Left renal pelvis (tissue), 4 donors: ENCODE data around the gene NEURL1B. TPM values are rescaled to one million over a fixed set of nuclear protein-coding genes. Genes with fewer than 3 reads are reported as not detected.

Source experiments
- DNase-seq, 4 donors: peaks; one replicate each; pipeline ENCODE4 v3.0.0-alpha.2; 2013; ENCODE audit warnings: low read depth in 4 of 4, low spot score in 3 of 4
- polyA plus RNA-seq, 4 donors: library from polyadenylated mRNA; unstranded; fragments of 120-200 nt; gene quantifications; one replicate each; pipeline ENCODE4 v1.2.1, GENCODE V29; 2013; ENCODE audit not compliant: insufficient read length in 4 of 4

NEURL1B gene
- polyA plus RNA-seq, 4 donors = 14.8 to 16.1 (median 15.4) TPM

DNA sequence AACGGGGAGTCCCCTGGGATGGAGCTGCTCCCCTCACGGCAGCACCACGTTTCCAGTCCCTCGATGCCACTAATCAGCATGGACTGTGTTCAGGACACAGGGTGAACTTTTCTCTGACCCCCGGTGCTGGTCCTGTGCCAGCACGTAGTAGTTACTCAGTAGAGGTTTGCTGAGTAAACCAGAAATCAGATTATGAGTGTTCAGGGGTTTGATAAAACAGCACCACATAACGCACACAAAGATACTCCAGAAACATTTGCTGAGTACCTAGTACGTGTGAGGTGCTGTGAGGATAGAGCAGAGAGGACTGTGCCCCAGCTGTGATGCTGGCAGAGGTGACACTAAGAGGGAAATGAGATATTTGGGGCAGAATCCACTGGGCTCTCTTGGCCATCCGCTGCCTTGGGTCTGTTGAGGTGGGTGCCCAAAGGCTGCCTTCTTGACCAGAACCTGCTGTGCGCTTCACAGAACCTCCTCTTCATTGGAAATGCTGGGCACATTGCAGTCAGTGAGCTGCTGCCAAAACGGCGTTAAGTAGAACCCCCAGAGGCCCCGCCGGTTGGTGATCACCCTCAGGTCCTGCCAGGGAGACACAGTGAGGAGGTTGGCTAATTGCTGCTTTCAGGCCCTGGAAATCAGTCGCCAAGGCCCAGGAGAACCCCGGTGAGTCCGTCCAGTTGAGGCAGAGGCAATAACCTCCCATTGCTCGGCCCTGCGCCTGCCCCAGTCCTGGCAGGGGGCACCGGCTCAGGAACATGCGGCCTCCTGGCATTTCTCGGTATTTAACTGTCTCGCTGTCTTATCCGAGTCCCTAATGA, 49.4 kb downstream of the NEURL1B start:
- DNase-seq = no peak

DNA sequence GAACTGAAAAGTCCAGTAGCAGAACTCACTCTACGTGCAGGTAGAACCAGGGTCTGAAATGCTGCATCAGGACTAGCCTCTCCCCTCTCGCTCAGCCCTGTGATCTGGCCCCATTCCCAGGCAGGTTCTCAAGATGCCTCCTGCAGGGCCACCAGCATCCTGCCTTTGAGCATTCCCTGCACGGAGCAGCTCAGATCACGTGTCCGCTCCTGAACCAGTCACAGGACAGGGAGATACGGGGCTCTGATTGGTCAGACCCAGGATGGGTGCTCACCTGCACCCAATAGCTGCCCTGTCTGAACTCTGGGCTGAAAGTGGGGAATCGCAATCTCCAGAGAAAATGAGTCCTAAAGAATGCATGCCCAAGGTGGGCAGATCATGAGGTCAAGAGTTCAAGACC, 50.8 kb downstream of the NEURL1B start:
- DNase-seq = no peak

DNA sequence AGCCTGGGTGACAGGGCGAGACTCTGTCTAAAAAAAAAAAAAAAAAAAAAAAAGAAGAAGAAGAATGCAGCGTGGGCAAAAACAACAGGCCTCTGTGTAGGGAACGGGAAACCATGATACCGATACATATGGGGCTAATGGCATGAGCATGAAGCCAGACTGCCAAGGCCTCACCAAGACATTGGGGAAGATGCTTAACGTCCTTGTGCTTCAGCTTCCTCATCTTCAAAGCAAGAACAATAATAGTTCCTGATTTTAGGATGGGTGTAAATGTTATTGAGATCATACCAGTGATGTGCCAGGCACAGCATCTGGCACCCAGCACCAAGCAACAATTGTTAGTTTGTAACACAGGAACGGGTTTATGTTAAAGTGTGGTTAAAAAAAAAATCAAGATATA, 51.4 kb downstream of the NEURL1B start:
- no peak for DNase-seq

DNA sequence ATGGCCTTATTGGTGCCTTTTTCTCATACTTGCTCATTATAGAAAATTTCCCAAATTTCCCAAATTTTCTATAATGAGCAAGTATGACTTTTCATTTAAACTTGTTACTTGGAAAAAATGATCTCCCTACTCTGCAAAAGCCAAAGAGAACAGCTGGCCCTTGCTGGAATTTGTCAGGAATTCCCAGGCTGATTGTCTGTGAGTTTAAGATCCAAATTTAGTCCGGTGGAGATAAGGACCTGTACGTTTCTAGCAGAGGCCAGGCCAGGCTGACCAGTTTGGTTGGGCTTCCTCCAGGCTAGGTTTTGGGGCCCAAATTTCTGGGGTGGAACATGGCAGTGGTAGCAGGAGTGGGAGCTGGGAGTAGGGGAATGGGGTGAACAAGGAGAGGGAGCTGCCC, 51.9 kb downstream of the NEURL1B start:
- no peak for DNase-seq

DNA sequence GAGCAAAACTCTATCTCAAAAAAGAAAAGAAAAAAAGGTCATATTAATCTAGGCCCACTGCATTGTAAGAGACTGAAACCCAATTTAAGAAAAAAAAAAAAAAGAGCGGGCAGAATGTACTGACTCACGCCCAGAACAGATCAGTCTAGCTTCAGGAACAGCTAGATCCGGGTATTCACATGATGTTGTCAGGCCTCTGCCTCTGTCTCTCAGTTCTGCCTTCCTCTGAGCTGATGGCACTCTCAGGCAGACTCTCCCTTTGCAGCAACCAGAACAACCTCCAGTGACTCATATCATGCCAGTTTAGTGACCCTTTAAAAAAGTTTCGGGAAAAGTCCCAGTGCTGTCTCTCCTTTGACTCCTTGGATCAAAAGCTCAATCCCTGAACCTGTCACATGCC, 53.0 kb downstream of the NEURL1B start:
- DNase-seq = no peak

DNA sequence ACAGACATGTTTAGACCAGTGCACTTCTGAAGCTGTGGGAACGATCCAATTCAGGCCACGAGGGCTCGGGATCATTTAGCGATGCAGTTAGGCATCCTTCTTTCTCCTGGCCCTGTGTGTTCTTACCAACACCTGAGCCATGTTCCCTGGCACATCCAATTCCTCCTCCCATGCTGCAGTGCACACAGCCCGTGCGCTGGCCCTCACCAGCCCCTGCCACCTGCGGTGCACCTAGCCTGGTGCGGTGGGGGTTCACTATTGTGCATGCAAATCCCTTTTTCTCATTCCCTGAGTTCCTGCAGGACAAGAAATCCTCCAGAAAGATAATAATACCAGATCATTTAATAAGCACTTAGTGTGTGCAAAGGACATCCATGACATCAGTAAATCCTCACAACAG, 53.5 kb downstream of the NEURL1B start:
- no peak for DNase-seq

DNA sequence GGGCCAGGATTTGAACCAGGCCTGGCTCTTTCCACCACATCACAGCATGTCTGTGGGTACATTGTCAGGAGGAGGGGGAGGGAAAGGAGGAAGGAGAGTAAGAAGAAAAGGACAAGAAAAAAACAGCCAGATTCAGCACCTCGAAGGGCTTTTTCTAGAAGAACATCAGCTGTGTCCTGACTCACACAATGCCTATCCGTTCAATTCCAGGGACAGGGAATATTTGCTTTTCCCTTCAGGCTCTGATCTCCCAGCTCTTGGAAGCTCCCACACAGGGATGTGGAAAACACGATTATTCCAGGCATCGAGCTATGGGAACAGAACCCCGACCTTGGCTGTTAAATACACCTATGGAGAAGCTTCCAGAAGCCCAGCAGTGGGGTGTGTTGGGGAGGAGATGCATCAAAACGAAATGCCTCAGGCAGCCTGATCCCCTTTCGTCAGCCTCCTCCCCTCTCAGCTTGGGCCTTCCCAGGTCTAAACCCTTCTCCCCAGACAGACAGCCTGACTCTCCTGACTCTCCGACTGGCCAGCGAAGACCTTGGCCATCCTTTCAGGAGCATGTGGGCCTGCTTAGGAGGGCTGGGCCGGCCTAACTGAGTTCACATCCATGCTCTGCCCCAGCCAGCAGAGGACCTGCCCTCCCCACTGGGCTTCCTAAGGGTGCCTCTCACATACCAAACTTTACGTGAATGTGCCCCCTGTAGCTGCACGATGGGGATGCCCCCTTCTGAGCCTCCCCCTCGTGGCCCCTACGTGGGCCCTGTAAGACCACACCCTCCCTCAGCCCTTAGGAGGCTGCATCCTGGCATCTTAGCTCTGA, 54.4 kb downstream of the NEURL1B start:
- DNase-seq = no peak

DNA sequence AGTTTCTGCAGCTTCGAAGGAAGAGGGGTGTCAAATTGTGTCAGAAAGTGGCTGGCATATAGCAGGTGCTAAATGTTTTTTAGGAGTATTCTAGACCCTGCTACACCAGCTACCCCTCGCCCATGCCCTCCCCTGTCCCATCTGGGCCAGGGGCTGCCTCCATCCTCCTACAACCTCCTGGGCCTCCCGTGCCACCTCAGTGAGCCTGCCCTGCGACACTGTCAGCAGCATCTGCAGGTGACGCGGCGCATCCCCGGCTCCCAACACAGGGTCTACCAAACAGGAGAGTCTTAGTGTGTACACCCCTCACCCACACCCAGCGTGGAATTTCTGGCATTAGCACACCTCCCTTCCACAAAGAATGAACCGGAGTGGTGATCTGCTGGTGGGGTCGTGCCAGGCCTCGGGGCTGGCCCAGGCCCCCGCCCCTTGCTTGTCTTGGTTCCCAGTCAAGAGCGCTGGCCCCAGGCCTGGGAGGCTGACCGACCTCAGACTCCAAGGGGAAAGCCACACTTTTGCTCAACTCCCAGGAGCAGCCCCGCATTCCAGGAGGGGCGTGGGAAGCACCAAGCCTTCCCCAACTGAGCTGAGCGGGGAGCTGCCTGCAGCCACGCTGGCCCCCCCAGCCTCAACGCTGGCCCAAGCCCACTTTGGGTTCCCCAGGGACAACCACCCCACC, 55.2 kb downstream of the NEURL1B start:
- DNase-seq = no peak

DNA sequence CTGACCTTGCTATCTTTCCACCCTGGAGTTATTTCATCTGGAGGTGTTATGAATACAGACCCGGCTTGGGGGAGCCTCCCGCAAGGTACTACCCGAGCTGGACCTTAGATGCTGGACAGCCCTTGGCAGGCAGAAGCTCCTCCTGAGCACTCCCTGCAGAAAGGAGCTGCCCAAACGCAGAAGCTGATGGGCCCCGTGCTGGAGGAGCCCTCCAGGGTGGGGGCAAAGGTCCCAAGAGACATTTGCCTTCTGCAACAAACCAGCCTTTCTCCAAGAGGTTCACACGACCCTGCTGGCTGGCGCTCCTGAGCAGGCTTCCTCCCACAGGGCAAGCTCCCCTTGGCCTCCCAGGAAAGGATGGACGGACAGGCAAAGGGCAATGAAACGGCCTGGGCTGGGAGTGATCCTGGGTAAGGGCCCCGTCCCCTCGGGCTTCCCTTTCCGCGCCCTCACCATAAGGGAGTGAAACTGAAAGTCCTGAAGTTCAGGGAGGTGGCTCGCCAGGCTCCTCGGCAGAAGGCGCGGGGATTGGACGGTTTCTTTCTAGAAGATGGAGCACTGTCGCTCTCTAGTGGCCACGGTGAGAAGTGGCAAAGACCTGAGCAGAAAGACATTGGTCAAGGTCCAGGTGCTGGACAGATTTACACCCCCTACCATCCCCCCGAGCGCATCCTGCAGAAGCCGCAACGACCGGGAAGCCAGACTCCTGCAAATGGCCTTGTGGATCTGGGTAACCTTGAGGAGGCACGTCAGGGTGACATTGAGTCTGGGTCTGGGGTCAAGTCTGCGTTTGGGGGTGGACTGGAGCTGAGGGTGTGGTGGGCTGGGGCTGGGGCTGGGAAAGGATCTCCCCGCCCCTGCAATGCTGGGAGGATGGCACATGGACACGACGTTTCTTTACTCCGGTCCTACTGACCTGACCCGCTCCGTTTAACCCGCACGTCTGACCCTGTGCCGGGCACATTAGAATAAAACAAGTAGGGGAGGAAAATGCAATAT, 56.4 kb downstream of the NEURL1B start:
- peak in 2 of 4 donors; percentile 79 to 87 for DNase-seq

DNA sequence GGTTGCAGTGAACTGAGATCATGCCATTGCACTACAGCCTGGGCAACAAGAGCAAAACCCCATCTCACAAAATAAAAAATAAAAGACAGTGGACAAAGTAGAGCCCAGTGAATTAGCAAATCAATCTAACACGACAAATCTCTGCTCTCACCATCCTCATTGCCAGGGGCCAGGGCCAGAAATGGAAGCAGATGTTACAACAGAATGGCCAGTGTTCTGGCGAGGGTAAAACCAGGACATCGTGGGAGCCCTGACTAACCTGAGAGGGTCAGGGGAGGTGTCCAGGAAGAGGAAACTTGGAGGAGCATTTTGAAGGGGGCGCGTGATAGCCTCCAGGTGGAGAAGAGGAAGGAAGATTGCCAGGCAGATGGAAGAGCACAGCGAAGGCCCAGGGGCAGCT, 58.4 kb downstream of the NEURL1B start:
- no peak for DNase-seq

DNA sequence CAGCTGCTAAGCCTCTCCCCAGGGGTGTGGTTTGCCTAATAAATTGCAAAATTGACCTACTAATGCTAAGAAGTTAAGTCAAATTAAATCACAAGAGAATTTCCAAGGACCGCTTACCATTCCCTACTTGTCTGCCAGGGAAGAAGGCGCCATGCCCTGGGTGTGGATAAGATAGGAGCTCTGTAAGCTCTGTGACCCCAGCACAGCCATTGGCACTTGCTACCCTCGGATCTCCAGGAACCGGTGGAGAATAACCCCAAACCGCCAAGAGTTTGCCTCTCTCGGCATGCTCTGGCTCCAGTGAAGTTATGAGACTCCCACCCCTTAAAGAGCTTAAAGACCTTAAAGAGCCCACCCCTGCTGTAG, 58.9 kb downstream of the NEURL1B start:
- no peak for DNase-seq

DNA sequence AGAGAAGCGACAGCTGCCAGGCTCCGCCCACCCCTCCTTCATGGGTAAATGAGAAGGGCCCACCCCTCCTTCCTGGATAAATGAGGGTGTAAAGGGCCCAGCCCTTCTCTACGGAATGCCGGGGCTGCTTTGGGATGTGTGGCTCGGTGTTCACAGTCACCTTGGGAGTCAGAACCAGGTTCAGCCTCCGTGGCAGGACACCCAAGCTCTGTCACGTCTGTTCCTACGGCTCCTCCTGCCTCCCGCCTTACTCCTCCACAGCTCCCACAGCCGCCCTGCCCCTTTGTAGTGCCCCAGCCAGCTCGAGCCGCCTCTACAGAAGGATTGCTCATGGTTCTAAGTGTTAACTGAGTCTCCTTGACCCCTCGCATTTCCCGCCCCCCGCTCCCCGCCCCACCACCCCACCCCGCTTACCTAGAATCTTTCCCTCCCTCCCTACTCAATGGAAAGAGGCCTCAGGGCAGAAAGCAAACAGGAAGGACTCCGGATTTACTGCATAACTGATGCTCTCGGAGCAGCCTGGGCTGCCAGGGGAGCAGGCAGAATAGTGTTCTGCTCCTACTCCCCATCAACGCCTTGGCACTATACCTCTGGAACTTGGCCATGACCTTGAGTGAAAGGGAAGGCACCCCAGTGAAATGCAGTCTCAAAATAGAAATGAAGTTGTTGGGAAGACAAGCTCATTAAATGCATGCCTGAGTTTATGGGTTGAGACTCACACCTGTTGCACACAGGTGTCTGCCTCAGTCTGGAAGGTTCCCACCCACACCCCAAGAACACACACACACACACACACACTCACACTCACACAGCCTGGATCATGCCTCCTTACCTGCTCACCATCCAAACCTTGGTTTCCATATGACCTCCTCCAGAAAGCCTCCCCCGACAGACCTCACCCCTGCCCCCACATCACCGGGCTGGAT, 59.6 kb downstream of the NEURL1B start:
- DNase-seq = peak in 1 of 4 donors; percentile 42

DNA sequence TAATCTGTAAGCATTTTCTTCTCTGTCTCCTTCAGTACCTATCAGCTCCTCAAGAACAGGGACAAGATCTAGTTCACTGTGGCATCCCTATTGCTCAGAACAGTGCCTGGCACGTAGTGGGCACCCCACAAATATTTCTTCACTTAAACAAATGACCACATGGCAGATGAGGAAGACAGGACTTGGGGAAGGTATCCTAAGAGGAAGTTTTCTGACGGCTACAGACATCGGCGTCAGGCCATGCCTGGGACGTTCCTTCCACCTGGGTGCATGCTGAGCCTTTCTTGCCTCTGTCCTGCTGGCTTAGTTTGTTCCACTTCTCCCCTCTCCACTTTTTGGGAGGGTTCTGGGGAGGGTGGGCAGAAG, 60.2 kb downstream of the NEURL1B start:
- DNase-seq = no peak

DNA sequence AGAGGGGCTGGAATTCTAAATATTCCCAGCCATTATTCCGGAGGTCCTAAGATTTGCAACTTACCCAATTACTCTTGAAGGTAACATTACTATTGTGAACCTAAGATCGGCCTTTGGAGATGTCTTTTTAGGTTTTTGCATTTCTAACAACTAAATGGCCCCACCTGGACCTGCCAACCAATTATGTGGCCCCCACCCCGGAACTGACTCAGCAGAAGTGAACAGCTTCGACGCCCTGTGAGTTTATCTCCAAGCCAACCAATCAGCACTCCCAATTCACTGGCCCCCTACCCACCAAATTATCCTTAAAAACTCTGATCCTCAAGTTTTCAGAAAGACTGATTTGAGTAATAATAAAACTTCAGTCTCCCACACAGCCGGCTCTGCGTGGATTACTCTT, 62.9 kb downstream of the NEURL1B start:
- no peak for DNase-seq

DNA sequence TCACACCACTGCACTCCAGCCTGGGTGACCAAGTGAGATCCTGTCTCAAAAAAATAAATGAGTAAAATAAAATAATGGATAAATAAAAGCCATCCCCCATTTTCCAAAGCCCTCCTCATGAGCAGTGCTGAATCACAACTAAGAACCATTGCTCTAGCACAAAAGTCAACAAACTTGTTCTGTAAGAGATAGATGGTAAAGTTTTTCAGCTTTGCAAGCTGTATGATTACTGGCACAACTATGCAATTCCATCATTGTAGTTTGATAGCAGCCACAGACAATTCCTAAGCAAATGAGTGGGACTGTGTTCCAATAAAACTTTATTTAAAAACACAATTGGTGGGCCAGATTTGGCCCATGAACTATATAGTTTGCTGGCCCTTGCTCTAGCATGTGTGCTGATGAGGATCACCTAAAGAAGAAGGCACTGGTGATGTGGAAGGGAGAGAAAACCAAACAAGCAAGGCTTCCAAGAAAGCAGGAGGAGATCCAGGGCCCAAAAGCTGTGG, 64.6 kb downstream of the NEURL1B start:
- no peak for DNase-seq

DNA sequence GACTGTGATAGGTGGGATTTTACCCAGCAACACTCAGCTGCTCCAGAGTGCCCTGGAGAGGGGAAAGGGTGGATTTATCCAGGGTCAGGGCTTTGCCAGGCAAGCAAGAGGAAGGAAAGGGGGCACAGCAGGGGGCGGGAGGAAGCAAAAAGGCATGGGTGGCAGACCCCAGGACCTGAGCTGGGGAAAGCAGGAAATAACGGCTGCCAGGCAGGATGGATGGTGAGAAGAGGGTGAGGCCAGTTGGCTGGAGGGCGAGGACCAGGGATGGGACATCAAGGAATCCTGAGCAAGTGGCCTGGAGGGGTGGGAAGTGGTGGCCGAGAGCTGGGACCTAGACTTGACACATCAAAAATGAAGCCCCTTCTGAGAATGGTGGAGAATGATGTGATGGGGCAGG, 65.7 kb downstream of the NEURL1B start:
- DNase-seq = no peak

DNA sequence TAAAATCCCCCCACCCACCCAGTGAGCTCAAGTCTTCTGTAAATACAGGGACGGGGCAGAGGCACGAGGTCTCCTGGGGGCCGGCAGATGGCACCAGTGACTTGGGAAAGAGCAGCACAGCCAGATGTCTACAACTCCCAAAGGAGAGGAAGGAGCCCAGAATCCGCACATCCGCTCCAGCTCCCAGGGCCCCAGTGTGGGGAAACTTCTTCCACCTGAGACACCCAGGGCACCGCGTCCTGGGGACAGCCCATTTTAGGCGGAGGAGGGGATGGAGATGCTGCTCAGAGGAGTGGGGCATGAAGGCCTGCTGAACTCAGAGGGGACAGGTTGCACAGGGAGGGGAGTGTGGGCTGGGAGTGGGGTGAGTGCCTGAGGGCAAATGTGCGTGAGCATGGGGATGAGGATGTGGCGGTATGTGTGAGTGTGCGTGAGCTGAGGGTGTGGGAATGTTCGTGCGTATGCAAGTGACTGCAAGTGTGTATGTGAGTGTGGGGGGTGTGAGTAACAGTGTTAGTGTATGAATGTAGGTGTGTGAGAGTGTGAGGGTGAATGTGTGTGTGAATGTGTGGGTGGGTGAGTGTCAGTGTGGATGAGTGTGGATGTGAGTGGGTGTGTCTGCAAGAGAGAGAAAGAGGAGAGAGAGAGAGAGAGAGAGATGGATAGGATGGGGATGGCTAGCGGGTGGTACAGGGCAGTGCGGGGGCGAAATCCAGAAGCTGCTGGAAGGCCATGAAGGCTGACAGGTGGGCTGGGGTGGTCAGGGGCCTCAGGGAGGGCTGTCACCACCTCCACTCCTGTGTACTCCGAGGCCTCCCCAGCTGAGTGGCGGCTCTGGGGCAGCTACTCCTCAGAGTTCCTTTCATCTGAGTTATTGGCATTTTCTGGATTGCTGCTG, 66.5 kb downstream of the NEURL1B start:
- DNase-seq = peak in 1 of 4 donors; percentile 39

DNA sequence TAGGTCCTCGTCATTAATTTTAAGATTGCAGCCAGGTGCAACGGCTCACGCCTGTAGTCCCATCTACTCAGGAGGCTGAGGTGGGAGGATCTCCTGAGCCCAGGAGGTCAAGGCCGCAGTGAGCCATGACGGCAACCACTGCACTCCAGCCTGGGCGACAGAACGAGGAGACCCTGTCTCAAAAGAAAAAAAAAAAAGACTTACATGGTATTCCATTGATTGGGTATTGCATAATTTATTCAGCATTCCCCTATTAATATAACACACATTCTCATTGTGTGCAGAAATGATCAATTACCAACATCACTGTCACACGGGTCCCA, 67.1 kb downstream of the NEURL1B start:
- DNase-seq = no peak
